HG03460 (cell line): Measurements from ENCODE around the gene DAD1.
"Not testable (repeated sequence)": the region's sequence is repeated elsewhere in the genome, so short reads cannot be mapped to it uniquely, and the experiment has no call there.

Experiments used
- ATAC-seq: cut with Tn5 transposase; IDR thresholded peaks from one replicate; pipeline ENCODE4 v1.9.1; 2021; ENCODE audit not compliant: unreplicated experiment

The DAD1 gene

DNA sequence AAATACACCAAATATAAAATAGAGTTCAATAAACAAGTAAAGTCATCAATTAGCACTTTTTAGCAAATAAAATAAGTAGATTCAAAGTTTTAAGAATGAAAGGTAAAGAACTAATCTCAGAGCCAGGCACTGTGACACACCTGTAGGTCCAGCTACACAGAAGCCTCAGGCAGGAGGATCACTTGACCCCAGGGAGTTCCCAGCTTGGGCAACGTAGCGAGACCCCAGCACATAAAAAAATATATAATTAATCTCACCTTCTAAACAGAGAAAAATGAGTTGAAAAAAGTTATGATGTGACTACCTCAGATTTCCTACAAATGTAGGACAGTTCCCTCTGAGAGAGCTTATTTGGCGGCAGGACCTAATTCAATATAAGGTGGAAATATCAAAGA lies 19.3 kb downstream of the DAD1 start:
- no peak for ATAC-seq

DNA sequence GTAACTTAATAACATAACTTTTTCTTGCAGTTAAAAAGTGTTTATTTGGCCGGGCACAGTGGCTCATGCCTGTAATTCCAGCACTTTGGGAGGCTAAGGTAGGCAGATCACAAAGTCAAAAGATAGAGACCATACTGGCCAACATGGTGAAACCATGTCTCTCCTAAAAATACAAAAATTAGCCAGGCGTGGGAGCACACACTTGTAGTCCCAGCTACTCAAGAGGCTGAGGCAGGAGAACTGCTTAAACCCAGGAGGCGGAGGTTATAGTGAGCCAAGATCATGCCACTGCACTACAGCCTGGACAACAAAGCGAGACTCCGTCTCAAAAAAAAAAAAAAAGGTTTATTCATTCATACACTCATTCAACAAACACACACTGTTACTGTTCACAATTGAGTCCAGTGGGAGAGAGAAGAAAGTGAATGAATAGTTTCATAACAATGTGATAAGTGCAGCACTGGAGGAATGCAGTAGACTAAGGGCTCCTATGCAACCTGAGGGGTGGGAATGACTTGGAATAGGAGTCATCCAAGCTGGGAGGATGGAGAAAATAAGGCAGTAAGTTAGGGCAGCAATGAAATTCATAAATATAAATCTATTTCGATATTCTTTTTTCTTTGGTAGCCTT lies 19.8 kb downstream of the DAD1 start:
- ATAC-seq, result no peak

- ATAC-seq, result no peak
These were observed 21.6 kb downstream of the DAD1 start for GRCh38 chr14:22567437-22567836.

GRCh38 chr14:22566845-22567244 lies 22.2 kb downstream of the DAD1 start:
- no peak for ATAC-seq

GRCh38 chr14:22566266-22566665 lies 22.8 kb downstream of the DAD1 start:
- not testable (repeated sequence) for ATAC-seq

GRCh38 chr14:22565391-22565945 lies 23.6 kb downstream of the DAD1 start:
- ATAC-seq, result peak; percentile 40

GRCh38 chr14:22564463-22564862 lies 24.6 kb downstream of the DAD1 start:
- no peak for ATAC-seq

GRCh38 chr14:22563987-22564386 lies 25.0 kb downstream of the DAD1 start:
- ATAC-seq, result no peak

DNA sequence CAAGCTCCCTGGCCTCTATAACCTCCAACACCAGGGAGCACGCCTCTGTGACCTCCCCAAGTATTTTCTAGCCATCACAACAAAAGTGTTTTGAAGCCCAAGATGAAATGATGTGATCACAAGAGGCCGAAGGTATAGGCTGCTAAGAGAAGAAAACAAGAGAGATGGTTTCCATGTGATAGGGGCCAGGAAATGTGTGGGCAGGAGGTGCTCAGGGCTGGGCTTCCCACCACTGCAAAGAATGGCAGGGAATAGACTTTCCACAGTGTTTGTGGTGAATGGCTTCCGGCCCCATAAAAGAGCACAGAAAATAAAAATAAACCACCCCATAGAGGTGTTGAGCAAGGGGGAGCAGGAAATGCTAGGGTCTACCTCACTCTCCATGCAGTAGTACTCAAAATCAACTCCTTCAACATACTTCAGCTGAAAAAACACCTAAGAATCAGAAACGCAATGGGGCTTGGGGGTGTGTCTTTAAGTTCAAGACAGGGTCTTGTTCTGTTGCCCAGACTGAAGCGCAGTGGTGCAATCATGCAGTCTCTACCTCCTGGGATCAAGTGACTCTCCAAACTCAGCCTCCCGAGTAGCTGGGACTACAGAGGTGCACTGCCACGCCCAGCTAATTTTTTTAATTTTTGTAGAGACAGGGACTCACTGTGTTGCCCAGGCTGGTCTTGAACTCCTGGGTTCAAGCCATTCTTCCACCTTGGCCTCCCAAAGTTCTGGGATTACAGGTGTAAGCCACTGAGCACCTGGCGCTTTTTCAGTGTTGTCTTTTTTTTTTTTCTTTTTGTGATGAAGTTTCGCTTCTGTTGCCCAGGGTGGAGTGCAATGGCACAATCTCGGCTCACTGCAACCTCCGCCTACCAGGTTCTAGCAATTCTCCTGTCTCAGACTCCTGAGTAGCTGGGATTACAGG lies 27.1 kb downstream of the DAD1 start:
- ATAC-seq, result no peak

DNA sequence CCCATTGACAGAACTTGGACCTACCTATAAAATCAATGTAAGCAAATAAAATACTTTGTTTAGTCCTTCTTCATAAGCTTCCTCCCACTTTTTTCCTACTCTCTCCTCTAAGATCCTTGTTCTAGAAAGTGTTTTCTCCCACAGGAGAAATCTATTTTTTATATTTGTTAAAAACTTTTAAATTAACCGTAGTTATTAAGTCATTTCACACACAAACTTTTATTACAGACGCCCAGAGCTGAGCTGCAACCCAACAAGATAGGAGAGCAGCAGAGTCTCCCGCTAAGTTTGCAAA lies 27.7 kb downstream of the DAD1 start:
- ATAC-seq, result no peak

- no peak for ATAC-seq
These were observed 28.2 kb downstream of the DAD1 start for GRCh38 chr14:22560662-22561365.

DNA sequence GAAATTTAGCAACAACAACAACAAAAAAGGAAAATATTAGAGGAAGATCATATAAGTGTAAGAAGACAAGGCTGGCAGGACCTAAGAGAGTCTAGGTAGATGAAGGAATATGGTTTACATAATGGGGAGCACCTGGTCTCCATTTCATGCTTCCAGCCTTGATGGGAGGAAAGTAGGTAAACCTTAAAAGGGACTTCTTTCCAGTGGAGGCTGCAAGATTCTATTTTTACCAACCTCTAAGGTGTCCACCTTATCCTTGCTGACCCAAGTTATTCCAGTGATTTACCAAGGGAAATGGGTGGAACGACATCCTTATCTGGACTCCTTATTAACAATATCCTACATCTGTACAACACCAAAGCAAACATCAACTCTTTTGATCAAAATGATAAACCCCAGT lies 30.0 kb downstream of the DAD1 start:
- no peak for ATAC-seq

GRCh38 chr14:22558221-22558913 lies 30.7 kb downstream of the DAD1 start:
- no peak for ATAC-seq

DNA sequence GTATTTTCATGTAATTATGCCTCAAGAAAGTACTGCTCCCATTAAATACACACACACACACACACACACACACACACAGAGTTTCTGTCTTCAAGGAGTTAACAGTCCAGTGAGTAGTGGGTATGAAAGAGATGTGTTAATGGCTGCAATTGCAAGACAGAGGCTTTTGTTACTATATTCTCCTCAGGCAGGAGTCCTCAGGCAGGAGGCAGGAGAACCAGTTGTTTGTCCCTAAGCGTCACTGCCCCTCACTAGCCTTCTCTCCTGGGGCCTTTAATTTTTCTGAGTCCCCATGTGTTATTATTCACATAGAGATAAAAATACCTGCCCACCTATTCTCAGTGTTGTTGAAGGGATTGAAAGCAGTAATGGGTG lies 31.2 kb downstream of the DAD1 start:
- no peak for ATAC-seq

DNA sequence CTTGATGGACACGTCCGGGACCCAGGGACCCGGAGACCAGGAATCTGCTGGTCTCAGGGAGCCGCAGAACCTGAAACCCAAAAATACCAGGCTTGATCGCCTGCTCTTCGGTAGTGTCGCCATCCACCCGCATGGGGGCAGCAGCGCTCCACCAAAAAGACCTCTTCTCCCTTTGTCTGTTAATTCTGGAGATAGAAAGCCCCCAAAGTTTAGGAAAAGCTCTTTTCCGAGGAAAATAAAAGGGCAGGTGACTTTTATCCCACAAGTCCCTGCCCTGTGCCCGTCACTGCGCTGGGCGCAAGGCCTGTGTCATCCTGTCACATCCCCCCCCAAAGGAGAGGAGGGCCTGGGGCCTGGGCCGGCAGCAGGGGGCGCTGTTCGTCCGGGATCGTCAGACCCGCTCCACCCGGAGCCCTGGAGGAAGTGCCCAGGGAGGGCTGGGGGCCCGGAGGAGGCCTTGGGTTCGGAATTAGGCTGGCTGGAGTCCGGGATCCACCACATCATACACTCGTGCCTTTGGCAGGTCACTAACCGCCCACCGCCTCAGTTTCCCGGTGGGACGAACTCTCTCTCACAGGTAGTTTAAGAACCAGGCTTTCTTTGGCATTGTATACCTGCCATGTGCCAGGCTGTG lies 31.9 kb downstream of the DAD1 start:
- peak; percentile 28 for ATAC-seq

- peak; percentile 63 for ATAC-seq
These were observed 32.7 kb downstream of the DAD1 start for GRCh38 chr14:22556021-22556989.

- peak; percentile 7 for ATAC-seq
These were observed 33.5 kb downstream of the DAD1 start for GRCh38 chr14:22555384-22556011.

GRCh38 chr14:22554498-22555383 lies 34.3 kb downstream of the DAD1 start:
- peak; percentile 1 for ATAC-seq
